Regular cardiac myocyte (primary cell): Measurements from ENCODE around the gene TXNRD1. TPM values are rescaled to one million over a fixed set of nuclear protein-coding genes. Genes with fewer than 3 reads are reported as not detected.

Experiments
- total RNA-seq: library from RNA; depleted of rRNA; stranded (reverse); fragments of >200 nt; gene quantifications from 2 replicates; pipeline ENCODE4 v1.2.3, GENCODE V29; 2014

TXNRD1 gene
- total RNA-seq, result 345 and 657 TPM in 2 replicates

GRCh38 chr12:104215638-104216297, at the start of gene TXNRD1:
TXNRD1 (plus strand) TSS chr12:104215779; CDS start chr12:104215803, 24 bp downstream.

GRCh38 chr12:104303538-104304151, 88.1 kb downstream of the TXNRD1 start, which contains the start of gene EID3:
EID3 (plus strand) TSS chr12:104303739; CDS start chr12:104303935, 196 bp downstream.

Other genes with a start within 250 kb of the TXNRD1 start
- 18.4 and 18.6 TPM in 2 replicates for gene TDG, start 249.9 kb upstream of the TXNRD1 start, total RNA-seq
- gene GLT8D2, start 165.6 kb upstream of the TXNRD1 start, total RNA-seq, result 14.8 and 27.1 TPM in 2 replicates
- 24.3 and 29.9 TPM in 2 replicates for gene HCFC2, start 151.2 kb upstream of the TXNRD1 start, total RNA-seq
- gene NFYB, start 77.6 kb upstream of the TXNRD1 start, total RNA-seq, result 16.7 and 22.8 TPM in 2 replicates
- gene EID3, start 88.0 kb downstream of the TXNRD1 start, total RNA-seq, result 7.6 and 7.9 TPM in 2 replicates
- 13.2 and 13.5 TPM in 2 replicates for gene CHST11, start 241.2 kb downstream of the TXNRD1 start, total RNA-seq